A673 (cell line): ENCODE data around the gene PCDHGA11. TPM values are rescaled to one million over a fixed set of nuclear protein-coding genes. Genes with fewer than 3 reads are reported as not detected.
"Not testable (repeated sequence)": the region's sequence is repeated elsewhere in the genome, so short reads cannot be mapped to it uniquely, and the experiment has no call there.

Experiments
- BruUV-seq: library from RNA; stranded (reverse); fragments of 400-500 nt; replicated peaks from 2 replicates; lab custom pipeline; 2021; lab: Mats Ljungman, UMichigan
- CTCF ChIA-PET: fragments of 300-600 bp; sonication (Branson Sonifier 250); formaldehyde crosslinking; loops from one replicate; lab custom pipeline; 2022; ENCODE audit warnings: antibody characterized with exemption; lab: Charles Lee
- POLR2A ChIA-PET: fragments of 300-600 bp; sonication (Branson Sonifier 250); formaldehyde crosslinking; loops from one replicate; lab custom pipeline; 2022; ENCODE audit warnings: antibody characterized with exemption; ENCODE audit not compliant: low non-redundant PET; lab: Charles Lee
- DNase-seq: peaks from one replicate; pipeline ENCODE4 v3.0.0-alpha.2; 2015; ENCODE audit warnings: low spot score
- H3K27ac ChIP-seq: fragments of 200-600 bp; sonication (generic); 2 replicates; pipeline ENCODE4 v1.5.1; 2016; ENCODE audit warnings: mixed run types, low read depth, mild to moderate bottlenecking, mixed read lengths, antibody characterized with exemption, low read length; ENCODE audit not compliant: poor library complexity, severe bottlenecking
- H3K27me3 ChIP-seq: fragments of 200-600 bp; sonication (generic); replicated peaks from 2 replicates; pipeline ENCODE4 v1.6.1; 2017; ENCODE audit warnings: mixed run types, low read depth, mild to moderate bottlenecking, mixed read lengths, antibody characterized with exemption, low read length; ENCODE audit not compliant: insufficient read depth, poor library complexity
- H3K36me3 ChIP-seq: fragments of 200-600 bp; sonication (generic); 2 replicates; pipeline ENCODE4 v1.6.1; 2016; ENCODE audit warnings: mixed run types, mild to moderate bottlenecking, mixed read lengths, antibody characterized with exemption, low read length; ENCODE audit not compliant: insufficient read depth, poor library complexity, severe bottlenecking
- H3K4me1 ChIP-seq: fragments of 200-600 bp; sonication (generic); 2 replicates; pipeline ENCODE4 v1.6.1; 2017; ENCODE audit warnings: mixed run types, mild to moderate bottlenecking, mixed read lengths, antibody characterized with exemption, low read length; ENCODE audit not compliant: insufficient read depth, poor library complexity, severe bottlenecking
- H3K4me3 ChIP-seq: fragments of 200-600 bp; sonication (generic); 2 replicates; pipeline ENCODE4 v1.5.1; 2016; ENCODE audit warnings: low read depth, mixed run types, mild to moderate bottlenecking, mixed read lengths, low read length; ENCODE audit not compliant: poor library complexity, severe bottlenecking
- H3K9me3 ChIP-seq: fragments of 200-600 bp; sonication (generic); 2 replicates; pipeline ENCODE4 v1.6.1; 2016; ENCODE audit warnings: mixed run types, low read depth, mild to moderate bottlenecking, mixed read lengths, antibody characterized with exemption, low read length; ENCODE audit not compliant: poor library complexity, severe bottlenecking
- EZH2 ChIP-seq: fragments of 200-600 bp; sonication (generic); IDR thresholded peaks from 2 replicates; pipeline ENCODE4 v1.6.1; 2017; ENCODE audit warnings: borderline replicate concordance, low read depth, mild to moderate bottlenecking, mixed read lengths, antibody characterized with exemption, low read length; ENCODE audit not compliant: poor library complexity, severe bottlenecking
- intact Hi-C: fragments of 100-400 bp; cut with micrococcal nuclease; formaldehyde crosslinking; loops from one replicate; pipeline ENCODE4 v1.10.0; 2022; ENCODE audit not compliant: unreplicated experiment
- total RNA-seq: library from RNA; stranded (reverse); gene quantifications from 2 replicates; pipeline ENCODE4 v1.2.3, GENCODE V29; 2021
- TF ChIP-seq, protein P1 (sequence below): fragments of 300-800, 200-600 bp; sonication (generic); conservative IDR thresholded peaks from 2 replicates; pipeline ENCODE4 v1.5.1; 2017; ENCODE audit warnings: low read depth, mild to moderate bottlenecking, antibody characterized with exemption, low read length, moderate library complexity, mixed read lengths

PCDHGA11 gene
- total RNA-seq, 1 experiment from 2014 or later = 35.5 TPM

- TF ChIP-seq, protein P1, sequence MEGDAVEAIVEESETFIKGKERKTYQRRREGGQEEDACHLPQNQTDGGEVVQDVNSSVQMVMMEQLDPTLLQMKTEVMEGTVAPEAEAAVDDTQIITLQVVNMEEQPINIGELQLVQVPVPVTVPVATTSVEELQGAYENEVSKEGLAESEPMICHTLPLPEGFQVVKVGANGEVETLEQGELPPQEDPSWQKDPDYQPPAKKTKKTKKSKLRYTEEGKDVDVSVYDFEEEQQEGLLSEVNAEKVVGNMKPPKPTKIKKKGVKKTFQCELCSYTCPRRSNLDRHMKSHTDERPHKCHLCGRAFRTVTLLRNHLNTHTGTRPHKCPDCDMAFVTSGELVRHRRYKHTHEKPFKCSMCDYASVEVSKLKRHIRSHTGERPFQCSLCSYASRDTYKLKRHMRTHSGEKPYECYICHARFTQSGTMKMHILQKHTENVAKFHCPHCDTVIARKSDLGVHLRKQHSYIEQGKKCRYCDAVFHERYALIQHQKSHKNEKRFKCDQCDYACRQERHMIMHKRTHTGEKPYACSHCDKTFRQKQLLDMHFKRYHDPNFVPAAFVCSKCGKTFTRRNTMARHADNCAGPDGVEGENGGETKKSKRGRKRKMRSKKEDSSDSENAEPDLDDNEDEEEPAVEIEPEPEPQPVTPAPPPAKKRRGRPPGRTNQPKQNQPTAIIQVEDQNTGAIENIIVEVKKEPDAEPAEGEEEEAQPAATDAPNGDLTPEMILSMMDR = no peak
- no peak for TF ChIP-seq EZH2
- intact Hi-C loops = no loop called here
- Histone ChIP-seq H3K4me3 (no peak overlapping the region), H3K27ac (no peak overlapping the region), H3K27me3 (no peaks in the 10 kb centered on the region), H3K36me3 (peaks cover 51% of the 10 kb centered on the region), H3K4me1 (no peaks in the 10 kb centered on the region), H3K9me3 (peaks cover 80% of the 10 kb centered on the region)
- CTCF ChIA-PET = no interaction called here
- DNase-seq = no peak
- POLR2A ChIA-PET = no interaction called here
- BruUV-seq = no TSS peak
These were observed 9.3 kb upstream of the PCDHGA11 start for GRCh38 chr5:141411575-141411974.

DNA sequence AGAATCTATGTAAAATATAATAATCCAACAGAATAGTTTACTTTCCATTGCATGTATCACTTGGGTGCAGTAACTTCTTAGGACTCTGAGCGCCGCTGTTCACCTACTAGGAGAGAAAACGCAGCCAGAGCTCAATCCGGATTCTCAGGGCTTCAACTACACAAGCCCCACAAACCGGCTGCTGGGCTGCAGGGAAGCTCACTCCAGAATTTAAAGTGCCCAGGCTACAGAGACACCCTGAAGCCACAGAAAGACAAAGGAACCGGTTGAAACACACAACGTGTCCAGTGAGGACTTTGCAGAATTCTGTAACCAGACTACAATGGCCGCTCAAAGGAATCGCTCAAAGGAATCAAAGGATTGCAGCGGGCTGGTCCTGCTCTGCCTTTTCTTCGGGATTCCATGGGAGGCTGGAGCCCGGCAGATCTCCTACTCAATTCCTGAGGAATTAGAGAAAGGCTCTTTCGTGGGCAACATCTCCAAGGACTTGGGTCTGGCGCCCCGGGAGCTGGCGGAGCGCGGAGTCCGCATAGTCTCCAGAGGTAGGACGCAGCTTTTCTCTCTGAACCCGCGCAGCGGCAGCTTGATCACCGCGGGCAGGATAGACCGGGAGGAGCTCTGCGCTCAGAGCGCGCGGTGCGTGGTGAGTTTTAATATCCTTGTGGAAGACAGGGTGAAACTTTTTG, 7.9 kb upstream of the PCDHGA11 start, which contains the start of gene PCDHGA10:
PCDHGA10 (plus strand) TSS at position 134 of the 686 bp plus-strand sequence; CDS start at position 323, 189 bp downstream.
- no TSS peak for BruUV-seq
- peaks cover 81% of the 10 kb centered on the region for H3K9me3 ChIP-seq
- no peaks in the 10 kb centered on the region for H3K4me1 ChIP-seq
- DNase-seq = peak; percentile 37
- peaks cover 38% of the 10 kb centered on the region for H3K36me3 ChIP-seq
- H3K27me3 ChIP-seq = no peaks in the 10 kb centered on the region
- H3K27ac ChIP-seq = no peak within 1 kb of the TSS
- TF ChIP-seq, protein P1 = peak; percentile 25; the same call in 1 of the 2 replicates
- TF ChIP-seq EZH2 = no peak
- intact Hi-C loops = no loop called here
- ChIA-PET CTCF (no interaction called here), POLR2A (no interaction called here)
- no peak within 1 kb of the TSS for H3K4me3 ChIP-seq

- no peaks in the 10 kb centered on the region for H3K4me1 ChIP-seq
- peaks cover 83% of the 10 kb centered on the region for H3K9me3 ChIP-seq
- no TSS peak for BruUV-seq
- H3K27ac ChIP-seq = no peak overlapping the region
- TF ChIP-seq, protein P1 = no peak
- no peak for TF ChIP-seq EZH2
- intact Hi-C loops = no loop called here
- H3K36me3 ChIP-seq = peaks cover 37% of the 10 kb centered on the region
- no peak overlapping the region for H3K4me3 ChIP-seq
- ChIA-PET CTCF (no interaction called here), POLR2A (no interaction called here)
- H3K27me3 ChIP-seq = no peaks in the 10 kb centered on the region
- no peak for DNase-seq
These were observed 7.2 kb upstream of the PCDHGA11 start for GRCh38 chr5:141413540-141414069.

- H3K27ac ChIP-seq, CTCF ChIA-PET, intact Hi-C loops, DNase-seq, H3K4me3 ChIP-seq, H3K27me3 ChIP-seq, BruUV-seq, POLR2A ChIA-PET, H3K4me1 ChIP-seq: not testable (repeated sequence)
- H3K36me3 ChIP-seq = peaks cover 33% of the 10 kb centered on the region
- H3K9me3 ChIP-seq = peaks cover 82% of the 10 kb centered on the region
These were observed 6.1 kb upstream of the PCDHGA11 start for GRCh38 chr5:141414548-141415274.

- peaks cover 32% of the 10 kb centered on the region for H3K36me3 ChIP-seq
- POLR2A ChIA-PET, H3K27me3 ChIP-seq, BruUV-seq, H3K4me3 ChIP-seq, H3K4me1 ChIP-seq, intact Hi-C loops, DNase-seq, H3K27ac ChIP-seq: not testable (repeated sequence)
- peaks cover 82% of the 10 kb centered on the region for H3K9me3 ChIP-seq
- CTCF ChIA-PET = interaction anchor here (0.7 kb wide), 1 partner anchor 146 kb away, joined by 4 read pairs; no protein-coding TSS in a partner anchor
These were observed 5.6 kb upstream of the PCDHGA11 start for GRCh38 chr5:141415275-141415618.
